ENCODE measurements around the gene ATP6V1A.
"Not testable (repeated sequence)": the region's sequence is repeated elsewhere in the genome, so short reads cannot be mapped to it uniquely, and the experiment has no call there.

The ATP6V1A gene

GRCh38 chr3:113829576-113830354 is 82.9 kb downstream of the ATP6V1A start:
- no peak for DNase-seq

GRCh38 chr3:113831103-113831355 is 84.2 kb downstream of the ATP6V1A start:
- no peak for DNase-seq

GRCh38 chr3:113832477-113833164 is 85.8 kb downstream of the ATP6V1A start:
- no peak for DNase-seq

GRCh38 chr3:113834983-113835382 is 88.1 kb downstream of the ATP6V1A start:
- no peak for DNase-seq

GRCh38 chr3:113838631-113839209 is 91.9 kb downstream of the ATP6V1A start, which contains the start of gene GRAMD1C:
TSS of gene GRAMD1C (plus strand) at chr3:113838788. CDS start at chr3:113838910, 122 bp downstream.
- DNase-seq = peak; percentile 94

- DNase-seq = no peak
Measured at GRCh38 chr3:113839551-113839950, 92.7 kb downstream of the ATP6V1A start.

- DNase-seq = peak; percentile 72
Measured at GRCh38 chr3:113844622-113845222, 97.9 kb downstream of the ATP6V1A start.

GRCh38 chr3:113847247-113847646 is 100.4 kb downstream of the ATP6V1A start:
- DNase-seq = no peak

- no peak for DNase-seq
Measured at GRCh38 chr3:113847664-113848461, 101.0 kb downstream of the ATP6V1A start.

- not testable (repeated sequence) for DNase-seq
Measured at GRCh38 chr3:113849071-113849470, 102.2 kb downstream of the ATP6V1A start.

- not testable (repeated sequence) for DNase-seq
Measured at GRCh38 chr3:113849841-113850240, 103.0 kb downstream of the ATP6V1A start.

GRCh38 chr3:113850391-113850790 is 103.6 kb downstream of the ATP6V1A start:
- DNase-seq = not testable (repeated sequence)

- DNase-seq = no peak
Measured at GRCh38 chr3:113852506-113852905, 105.7 kb downstream of the ATP6V1A start.

Measured in NCI-H2171 (cell line).